GM21737 (cell line): ENCODE results near the gene PGA4.
"Not testable (repeated sequence)": the region's sequence is repeated elsewhere in the genome, so short reads cannot be mapped to it uniquely, and the experiment has no call there.

Experiments used
- ATAC-seq: cut with Tn5 transposase; IDR thresholded peaks from one replicate; pipeline ENCODE4 v1.9.1; 2021; ENCODE audit warnings: mild to moderate bottlenecking, moderate library complexity; ENCODE audit not compliant: unreplicated experiment

The PGA4 gene

GRCh38 chr11:61203873-61204272, 18.3 kb upstream of the PGA4 start:
- not testable (repeated sequence) for ATAC-seq

GRCh38 chr11:61204502-61205059, 17.6 kb upstream of the PGA4 start:
- ATAC-seq = not testable (repeated sequence)

- not testable (repeated sequence) for ATAC-seq
Measured at GRCh38 chr11:61207636-61208310, 14.4 kb upstream of the PGA4 start.

GRCh38 chr11:61210629-61211028, 11.5 kb upstream of the PGA4 start:
- not testable (repeated sequence) for ATAC-seq

- ATAC-seq = not testable (repeated sequence)
Measured at GRCh38 chr11:61211327-61211952, 10.7 kb upstream of the PGA4 start.

GRCh38 chr11:61212202-61212601, 9.9 kb upstream of the PGA4 start:
- ATAC-seq = not testable (repeated sequence)

- not testable (repeated sequence) for ATAC-seq
Measured at GRCh38 chr11:61213711-61214324, 8.3 kb upstream of the PGA4 start.

- not testable (repeated sequence) for ATAC-seq
Measured at GRCh38 chr11:61218306-61218705, 3.8 kb upstream of the PGA4 start.

GRCh38 chr11:61219016-61219415, 3.1 kb upstream of the PGA4 start:
- not testable (repeated sequence) for ATAC-seq

- ATAC-seq = not testable (repeated sequence)
Measured at GRCh38 chr11:61222692-61223091, 545 bp downstream of the PGA4 start.

- not testable (repeated sequence) for ATAC-seq
Measured at GRCh38 chr11:61226457-61227137, 4.5 kb downstream of the PGA4 start.

GRCh38 chr11:61229458-61229857, 7.3 kb downstream of the PGA4 start:
- not testable (repeated sequence) for ATAC-seq

- ATAC-seq = not testable (repeated sequence)
Measured at GRCh38 chr11:61231033-61231432, 8.9 kb downstream of the PGA4 start.

- ATAC-seq = not testable (repeated sequence)
Measured at GRCh38 chr11:61231585-61231984, 9.4 kb downstream of the PGA4 start.

- not testable (repeated sequence) for ATAC-seq
Measured at GRCh38 chr11:61232548-61233145, 10.5 kb downstream of the PGA4 start.

GRCh38 chr11:61237130-61237529, 15.0 kb downstream of the PGA4 start:
- not testable (repeated sequence) for ATAC-seq

- ATAC-seq = not testable (repeated sequence)
Measured at GRCh38 chr11:61240288-61240687, 18.1 kb downstream of the PGA4 start.

GRCh38 chr11:61240875-61241274, 18.7 kb downstream of the PGA4 start, which contains the start of gene PGA5:
TSS of gene PGA5 (plus strand) at chr11:61241175. CDS start at chr11:61241227, 52 bp downstream.
- ATAC-seq = not testable (repeated sequence)

- not testable (repeated sequence) for ATAC-seq
Measured at GRCh38 chr11:61241526-61241925, 19.4 kb downstream of the PGA4 start.

GRCh38 chr11:61245284-61245964, 23.3 kb downstream of the PGA4 start:
- ATAC-seq = not testable (repeated sequence)
